GM18502 (cell line): ENCODE data around the gene EIF4E1B.

ENCODE experiments used
- ATAC-seq: cut with Tn5 transposase; IDR thresholded peaks from one replicate; pipeline ENCODE4 v1.9.1; 2021; ENCODE audit warnings: mild to moderate bottlenecking; ENCODE audit not compliant: unreplicated experiment, poor library complexity

EIF4E1B gene

DNA sequence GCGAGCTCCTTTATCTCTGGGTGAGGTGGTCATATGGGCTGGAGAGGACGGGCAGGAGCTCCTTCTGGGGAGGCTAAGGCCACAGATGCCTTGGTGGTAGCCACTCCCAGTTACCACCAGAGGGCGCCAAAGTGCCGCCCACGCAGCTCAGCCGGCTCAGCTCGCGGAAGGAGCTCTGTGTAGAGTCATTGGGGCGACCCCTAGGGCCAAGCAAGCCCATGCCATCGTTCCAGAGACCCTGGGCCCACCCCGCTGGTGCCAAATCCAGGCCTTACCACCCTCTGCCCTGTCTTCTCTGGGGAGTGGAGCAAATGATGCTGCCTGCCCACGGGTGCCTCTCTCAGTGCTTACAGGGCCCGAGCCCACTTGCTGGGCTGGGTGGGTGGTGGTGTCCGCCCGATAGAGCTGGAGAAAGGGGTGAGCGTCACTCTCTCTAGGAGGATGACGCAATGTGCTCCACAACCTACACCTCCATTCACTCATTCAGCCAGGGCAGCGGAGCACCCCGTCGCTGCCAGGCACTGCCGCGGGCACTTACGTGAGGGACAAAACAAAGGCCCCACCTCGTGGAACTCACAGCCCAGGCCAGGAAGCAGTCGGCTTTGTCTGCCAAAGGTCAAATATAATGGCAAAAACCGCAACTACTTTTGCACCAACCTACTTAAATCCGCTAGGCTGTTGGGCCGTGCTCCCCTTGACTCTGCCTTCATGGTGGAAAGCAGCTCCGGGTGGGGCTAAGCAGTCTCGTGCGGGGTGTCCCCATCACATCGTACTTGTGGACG is 30.6 kb downstream of the EIF4E1B start:
- peak; percentile 73 for ATAC-seq

- no peak for ATAC-seq
These were observed 31.2 kb downstream of the EIF4E1B start for GRCh38 chr5:176661676-176662075.

DNA sequence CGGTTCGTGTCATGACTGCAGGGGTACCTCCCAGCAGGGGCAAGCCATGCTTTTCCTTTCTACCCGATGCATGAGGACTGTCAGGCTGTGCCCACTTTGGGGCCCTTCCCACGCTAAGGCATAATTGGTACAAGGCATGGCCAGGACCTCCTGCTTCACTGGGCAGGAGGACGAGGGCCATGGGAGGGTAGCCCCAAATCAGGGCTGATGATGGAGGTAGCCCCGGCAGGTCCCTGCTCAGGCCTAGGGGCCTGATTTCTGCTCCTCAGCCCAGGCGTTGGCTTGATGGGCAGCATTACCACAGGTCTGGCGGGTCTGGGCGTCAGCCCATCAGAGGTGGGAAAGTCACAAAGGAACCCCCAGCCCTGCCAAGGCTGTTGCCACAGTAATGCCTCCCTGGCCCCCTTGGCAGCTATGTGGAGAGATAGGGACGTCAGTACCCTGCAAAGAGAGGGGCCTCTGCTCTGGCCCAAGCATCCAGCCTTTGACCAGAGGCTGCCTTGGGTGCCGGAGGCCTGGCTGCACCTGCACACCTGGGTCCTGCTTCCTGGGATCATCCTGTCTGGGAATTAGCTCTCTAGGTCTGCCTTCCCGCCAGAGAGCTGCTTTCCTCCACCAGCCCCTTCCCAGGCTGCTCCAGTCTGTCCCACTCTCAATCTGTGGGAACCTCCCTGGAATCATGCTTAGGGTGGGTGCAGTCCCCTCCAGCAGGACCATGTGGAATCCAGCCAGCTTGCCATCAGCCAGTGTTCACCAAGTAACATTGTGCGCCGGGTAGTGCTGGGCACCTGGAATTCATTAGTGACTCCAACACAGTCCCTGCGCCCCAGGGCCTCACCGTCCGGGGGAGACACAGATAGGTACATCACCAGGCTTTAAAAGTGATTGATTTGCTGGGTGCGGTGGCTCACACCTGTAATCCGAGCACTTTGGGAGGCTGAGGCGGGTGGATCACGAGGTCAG is 32.2 kb downstream of the EIF4E1B start:
- ATAC-seq = no peak

GRCh38 chr5:176663566-176663965 is 33.1 kb downstream of the EIF4E1B start:
- ATAC-seq = no peak

DNA sequence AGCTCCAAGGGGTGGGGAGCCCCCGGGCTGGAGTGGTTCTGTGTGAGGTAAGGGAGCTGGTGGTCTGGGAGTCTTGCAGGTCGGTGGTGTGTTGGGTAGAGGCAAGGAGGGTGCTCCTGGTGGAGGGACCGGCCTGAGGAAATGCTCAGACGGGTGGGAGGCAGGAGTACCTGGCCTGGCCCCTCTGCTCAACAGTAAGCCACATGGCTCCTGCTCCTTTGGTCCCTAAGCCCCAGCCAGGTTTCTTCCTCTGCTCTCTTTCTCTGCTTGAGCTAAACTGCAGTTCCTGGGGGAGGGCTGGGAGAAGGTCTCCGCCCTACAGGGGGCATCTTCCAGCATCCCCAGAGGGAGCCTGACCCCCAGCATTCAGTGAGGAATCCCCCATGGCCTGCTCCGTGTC is 34.0 kb downstream of the EIF4E1B start:
- ATAC-seq = no peak

DNA sequence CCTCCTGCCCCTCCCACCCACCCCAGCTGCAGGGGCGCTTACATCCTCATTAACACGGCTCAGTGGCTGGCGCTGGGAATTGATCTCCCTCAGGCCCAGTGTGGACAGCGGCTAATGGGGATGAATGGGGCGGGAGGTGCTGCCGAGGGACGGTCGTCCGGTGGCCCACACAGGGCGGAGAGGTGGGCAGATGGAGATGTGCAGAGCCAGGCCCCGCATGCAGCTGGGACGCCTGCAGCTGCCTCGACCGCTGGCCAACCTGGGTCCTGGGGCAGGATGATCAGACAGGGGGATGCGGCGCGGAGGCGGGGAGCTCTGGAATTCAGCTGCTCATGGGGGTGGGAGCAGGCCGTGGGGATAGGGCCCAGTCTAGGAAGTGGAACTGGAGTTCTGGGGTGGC is 34.4 kb downstream of the EIF4E1B start:
- no peak for ATAC-seq

GRCh38 chr5:176665517-176665916 is 35.0 kb downstream of the EIF4E1B start:
- no peak for ATAC-seq

DNA sequence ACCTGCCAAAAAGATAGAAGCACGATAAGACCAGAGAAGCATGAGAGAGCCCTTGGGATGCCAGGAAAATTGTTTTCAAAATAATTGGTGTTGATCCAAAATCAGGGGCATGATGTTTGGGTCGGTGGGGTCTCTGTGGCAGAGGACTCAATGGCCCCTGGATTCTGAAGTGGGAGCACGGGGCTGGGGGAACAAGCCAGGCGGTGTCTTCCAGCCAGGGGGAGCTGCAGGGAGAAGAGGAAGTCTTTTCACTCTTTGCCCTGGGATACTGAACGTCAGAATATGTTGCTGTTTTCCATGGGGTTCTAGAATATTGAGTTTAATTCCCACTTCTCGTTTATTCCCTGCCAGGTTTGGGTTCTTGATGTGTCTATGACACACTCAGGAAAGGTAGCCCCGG is 37.2 kb downstream of the EIF4E1B start:
- ATAC-seq = no peak

- no peak for ATAC-seq
These were observed 40.0 kb downstream of the EIF4E1B start for GRCh38 chr5:176670449-176670848.

DNA sequence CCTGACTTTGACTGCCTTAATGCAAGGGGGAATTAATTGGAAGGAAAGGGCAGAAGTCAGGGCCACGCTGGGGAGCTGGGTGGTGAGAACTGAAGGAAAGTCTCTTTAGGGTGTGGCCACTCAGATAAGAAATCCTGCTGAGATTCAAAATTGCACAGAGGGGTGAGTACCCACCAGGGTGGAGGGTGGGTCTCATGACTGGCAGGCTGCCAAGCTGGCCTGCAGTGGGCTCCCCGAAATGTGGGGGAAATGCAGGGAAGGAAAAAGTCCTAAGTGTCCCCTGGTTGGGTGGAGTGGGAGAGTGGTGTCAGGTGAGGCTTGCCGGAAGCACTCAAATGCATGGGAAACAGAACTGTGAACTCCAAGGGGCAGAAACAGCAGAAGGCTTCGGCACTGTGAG is 40.9 kb downstream of the EIF4E1B start:
- ATAC-seq = no peak

DNA sequence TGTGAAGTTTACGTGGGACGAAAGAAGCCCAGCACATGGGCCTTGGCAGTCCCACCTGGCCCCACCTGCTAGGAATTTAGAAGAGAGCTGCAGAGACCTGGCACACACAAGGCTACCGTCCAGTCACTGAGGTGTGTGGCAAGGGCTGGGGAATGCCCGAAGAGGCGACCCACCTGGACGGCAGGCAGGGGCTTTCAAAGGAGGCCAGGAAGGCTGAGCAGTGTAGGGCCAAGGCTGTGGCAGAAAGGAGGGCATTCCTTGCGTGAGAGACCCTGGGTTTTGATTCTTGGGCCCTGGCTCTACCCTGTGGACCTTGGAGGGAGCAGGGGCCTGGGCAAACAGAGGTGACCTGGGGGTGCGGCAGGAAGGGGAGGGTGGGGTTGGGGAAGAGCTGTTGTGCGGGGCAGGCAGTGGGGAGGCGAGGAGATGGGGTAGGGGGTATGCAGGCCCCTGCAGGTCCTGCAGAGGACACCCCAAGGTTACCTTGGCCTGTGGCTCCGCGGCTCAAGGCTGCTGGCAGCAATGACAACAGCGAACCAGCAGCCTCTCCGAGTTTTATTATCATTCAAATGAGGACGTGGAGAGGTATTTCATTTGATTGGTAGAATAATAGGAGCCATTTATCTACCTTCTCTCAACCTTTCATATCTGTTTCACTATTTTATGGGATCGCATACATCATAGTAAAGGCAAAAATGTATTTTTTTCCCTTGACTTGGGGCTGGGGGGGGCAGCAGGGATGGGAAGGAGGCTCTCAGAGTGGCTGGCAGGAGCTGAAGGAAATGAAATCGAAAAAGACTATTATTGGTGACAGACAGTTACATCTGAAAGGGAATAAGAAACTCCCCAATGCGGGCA is 41.6 kb downstream of the EIF4E1B start:
- ATAC-seq = no peak

- no peak for ATAC-seq
These were observed 43.4 kb downstream of the EIF4E1B start for GRCh38 chr5:176673651-176674583.

DNA sequence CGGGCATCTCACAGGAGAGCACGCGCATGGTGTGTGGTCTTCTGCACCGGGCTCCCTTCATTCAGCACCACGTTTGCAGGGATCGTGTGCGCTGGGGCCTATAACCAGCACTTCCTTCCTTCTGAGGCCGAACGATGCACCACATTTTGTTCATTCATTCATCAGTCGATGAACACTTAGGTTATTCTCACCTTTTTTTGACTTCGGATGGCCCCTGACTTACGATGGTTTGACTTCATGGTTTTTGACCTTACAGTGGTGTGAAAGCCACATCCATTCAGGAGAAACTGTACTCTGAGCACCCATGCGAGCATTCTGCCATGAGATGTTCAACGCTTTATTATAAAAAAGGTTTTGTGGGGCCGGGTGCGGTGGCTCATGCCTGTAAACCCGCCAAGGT is 44.3 kb downstream of the EIF4E1B start:
- ATAC-seq = no peak

DNA sequence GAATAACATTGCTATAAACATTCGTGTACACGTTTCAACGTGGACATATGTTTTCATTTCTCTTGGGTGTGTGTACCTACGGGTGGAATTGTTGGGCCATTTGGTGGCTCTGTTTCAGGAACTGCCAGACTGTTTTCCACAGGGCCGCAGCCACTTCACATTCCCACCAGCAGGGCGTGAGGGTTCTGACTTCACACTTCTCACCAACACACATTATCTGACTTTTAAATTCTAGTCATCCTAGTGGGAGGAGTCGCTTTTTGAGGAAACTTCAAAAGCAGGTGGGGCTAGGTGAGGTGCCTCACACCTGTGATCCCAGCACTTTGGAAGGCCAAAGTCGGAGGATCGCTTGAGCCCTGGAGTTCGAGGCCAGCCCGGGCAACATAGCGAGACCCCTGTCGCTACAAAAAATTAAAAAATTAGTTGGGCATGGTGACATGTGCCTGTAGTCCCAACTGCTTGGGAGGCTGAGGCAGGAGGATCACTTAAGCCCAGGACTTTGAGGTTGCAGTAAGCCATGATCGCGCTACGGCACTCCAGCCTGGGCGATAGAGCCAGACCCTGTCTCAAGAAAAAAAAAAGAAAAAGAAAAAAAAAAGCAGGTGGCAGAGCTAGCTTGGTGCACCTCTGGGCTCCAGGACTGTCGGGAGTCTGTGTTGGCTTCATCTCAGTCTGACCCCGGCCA is 45.3 kb downstream of the EIF4E1B start:
- no peak for ATAC-seq

- peak; percentile 67 for ATAC-seq
These were observed 45.9 kb downstream of the EIF4E1B start for GRCh38 chr5:176676361-176676824.

DNA sequence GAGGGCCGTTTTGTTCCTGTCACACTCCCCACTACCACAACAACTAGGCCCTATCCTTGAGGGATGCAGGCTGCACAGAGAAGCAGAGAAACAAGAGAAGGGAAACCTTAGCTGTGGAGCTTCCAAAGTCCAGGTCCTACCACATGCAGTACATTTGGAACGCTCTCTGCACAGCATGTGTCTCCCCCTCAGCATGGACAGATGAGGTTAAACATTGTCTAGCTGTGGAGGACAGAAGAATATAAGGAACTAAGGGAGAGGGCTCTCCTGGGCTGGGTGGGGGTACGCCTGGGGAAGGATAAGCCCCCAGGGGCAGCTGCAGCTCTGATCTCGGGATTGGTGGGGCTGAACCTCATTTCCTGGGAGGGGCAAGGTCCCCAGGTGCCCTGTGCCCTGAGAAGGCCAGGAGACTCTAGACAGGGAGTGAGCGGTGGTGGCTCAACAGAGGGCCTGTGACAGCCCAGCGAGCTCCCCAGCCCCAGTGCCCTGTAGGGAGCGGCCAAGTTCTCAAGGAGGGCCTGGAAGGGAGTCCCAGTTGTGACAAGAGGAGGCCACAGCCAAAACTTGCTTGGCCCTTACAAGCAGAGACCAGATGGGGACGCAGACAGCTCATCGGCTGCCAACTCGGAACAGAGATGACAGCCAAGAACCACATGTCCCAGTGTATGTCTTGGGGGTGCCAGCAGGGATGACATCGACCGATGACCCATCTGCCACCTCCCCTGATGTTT is 46.9 kb downstream of the EIF4E1B start:
- no peak for ATAC-seq

DNA sequence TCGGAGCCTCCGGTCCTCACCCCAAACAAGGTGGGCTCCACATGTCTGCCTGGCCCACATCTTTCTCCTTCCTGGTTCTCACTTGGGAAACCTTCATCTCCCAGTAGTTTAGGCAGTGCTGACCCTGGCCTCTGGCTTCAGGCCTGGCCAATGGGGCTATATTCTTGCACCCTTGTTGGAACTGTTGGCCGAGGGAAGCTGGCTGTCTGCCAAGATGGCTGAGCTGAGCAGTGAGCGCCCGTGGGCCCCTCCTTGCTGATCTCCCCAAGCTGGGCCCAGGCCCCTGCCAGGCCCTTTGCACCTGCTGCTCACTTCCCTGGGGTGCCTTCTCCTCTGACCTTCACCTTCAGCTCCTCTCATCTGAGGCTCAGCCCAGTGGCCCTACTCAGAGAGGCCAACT is 48.1 kb downstream of the EIF4E1B start:
- ATAC-seq = no peak
